Measurements from ENCODE around the gene MGAT5B.

Gene MGAT5B

DNA sequence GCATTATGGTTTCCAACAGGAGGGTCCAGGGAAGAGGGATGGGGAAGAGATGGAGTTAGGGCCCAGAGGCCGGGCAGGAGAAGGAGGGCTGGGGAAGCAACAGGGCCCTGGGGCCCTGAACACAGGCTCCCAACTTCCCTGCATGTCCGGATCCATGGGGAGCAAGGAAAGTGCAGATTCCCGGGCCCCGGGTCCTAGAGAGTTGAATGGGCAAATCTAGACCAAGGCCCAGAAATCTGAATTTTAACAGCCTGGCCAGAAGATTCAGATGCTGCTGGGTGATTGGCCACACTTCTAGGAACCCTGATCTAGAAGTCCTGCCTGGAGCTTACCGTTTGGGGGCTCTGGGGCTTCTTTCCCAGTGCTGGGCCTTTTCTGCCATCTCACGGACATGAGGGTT is 13.2 kb downstream of the MGAT5B start:
- no peak for DNase-seq

DNA sequence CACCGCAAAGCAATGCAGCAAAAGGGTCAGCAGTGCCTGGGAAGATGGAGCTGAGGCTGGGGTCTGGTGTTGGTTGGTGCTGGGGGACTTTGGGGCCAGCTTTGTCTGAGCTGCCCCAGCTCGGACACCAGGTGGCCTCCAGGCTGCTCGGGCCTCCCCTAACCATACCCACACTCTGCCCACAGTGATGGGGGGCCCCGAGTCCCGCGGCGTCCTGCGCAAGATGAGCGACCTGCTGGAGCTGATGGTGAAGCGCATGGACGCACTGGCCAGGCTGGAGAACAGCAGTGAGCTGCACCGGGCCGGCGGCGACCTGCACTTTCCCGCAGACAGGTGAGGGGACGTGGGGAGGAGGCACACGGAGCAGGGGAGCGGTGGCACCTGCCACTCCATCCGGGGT is 13.8 kb downstream of the MGAT5B start:
- no peak for DNase-seq

- no peak for DNase-seq
Measured at GRCh38 chr17:76883744-76884525, 15.7 kb downstream of the MGAT5B start.

DNA sequence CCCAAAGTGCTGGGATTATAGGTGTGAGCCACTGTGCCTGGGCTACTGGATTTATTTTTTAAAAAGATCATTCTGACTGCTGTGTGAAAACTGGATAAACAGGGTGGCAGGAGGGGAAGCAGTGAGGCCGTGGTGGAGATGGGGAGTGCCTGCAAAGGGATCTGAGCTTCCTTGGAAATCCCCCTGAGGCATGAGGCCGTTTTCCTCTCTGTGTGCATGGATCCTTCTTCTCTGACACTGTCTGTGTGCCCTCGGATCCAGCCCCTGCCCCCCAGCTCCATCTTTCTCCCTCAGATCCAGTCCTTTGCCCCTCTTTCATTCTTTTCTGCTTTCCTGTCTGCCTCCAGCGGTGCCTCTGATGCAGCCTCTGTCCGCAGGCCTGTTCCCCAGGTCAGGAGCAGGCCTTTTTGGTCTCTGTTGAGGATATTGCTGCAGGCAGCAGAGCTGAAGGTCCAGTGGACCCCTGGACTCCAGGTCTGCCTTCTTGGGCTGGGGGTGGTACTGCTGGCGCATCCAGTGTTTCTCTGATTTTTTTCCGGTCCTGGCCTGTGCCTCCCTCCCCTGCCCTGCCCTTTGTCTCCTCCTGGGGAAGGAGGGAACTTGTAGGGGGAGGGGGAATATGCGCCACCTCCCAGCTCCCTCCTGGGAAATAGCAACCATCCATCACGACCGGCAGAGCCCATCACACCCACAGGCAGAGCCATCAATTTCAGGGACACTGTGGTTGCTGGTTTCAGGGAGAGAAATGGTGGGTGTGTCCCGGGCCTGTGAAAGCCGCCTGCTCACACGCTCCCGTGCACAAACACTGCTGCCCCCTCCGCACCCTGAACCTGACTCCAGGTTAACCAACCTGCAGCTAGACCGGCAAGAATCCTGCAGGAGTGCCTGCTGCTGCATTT is 17.0 kb downstream of the MGAT5B start:
- no peak for DNase-seq

- DNase-seq: no peak
Measured at GRCh38 chr17:76885894-76886290, 17.7 kb downstream of the MGAT5B start.

DNA sequence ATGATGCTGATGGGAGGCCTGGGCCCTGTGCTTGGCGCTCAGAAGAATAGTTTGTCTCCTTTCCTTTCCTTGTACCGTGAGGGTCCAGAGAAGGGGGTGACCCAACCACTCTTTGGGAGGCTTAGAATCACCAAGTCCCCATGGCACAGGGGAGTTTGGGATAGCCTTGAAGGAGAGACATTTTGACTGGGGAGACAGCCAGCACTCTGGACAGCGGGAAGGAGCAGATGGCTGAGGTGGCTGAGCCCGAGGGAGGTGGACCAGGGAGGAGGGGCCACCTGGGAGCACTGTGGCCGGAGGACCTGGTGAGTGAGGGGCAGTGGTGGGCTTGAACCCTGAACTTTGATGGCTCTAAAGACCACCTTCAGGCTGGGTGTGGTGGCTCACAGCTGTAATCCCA is 18.2 kb downstream of the MGAT5B start:
- DNase-seq: no peak

- DNase-seq: no peak
Measured at GRCh38 chr17:76887802-76888201, 19.6 kb downstream of the MGAT5B start.

- no peak for DNase-seq
Measured at GRCh38 chr17:76888661-76889060, 20.5 kb downstream of the MGAT5B start.

DNA sequence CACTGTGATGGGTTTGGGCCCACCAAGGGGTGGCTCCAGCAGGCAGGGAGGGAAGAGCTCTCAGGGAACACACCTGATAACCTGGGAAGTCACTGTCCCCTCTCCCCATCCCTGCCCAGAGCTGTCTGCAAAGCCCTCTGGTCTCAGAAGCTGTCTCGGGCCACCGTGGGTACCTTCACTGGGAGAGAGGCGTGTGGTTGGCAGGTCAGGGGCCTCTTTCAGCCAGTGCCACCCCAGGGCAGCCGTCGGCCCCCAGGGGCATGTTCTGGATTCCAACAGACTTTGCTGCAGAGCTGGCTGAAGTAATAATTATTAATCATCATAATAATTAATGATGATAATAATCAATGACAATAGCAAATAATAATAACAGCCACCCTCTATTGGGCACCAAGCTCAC is 21.1 kb downstream of the MGAT5B start:
- DNase-seq: no peak

DNA sequence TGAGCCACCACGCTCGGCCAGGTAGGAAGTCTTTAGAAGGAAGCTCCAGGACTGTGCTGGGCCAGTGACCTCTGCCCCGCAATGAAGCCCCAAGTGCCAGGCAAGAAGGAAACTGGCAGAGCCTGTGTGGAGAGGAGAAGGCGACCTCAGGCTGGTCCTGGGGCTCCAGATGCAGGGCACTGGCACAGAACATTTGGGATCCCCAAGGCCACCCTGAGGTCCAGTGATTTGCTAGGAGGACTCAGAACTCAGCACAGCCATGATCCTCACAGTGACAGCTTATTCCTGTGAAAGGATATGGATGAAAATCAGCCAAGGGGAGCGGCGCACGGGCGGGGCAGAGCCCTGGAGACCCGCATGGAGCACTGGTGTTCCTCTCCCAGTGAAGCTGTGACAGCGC is 24.1 kb downstream of the MGAT5B start:
- no peak for DNase-seq

GRCh38 chr17:76893623-76894334 is 25.6 kb downstream of the MGAT5B start:
- DNase-seq: no peak

GRCh38 chr17:76894842-76895241 is 26.6 kb downstream of the MGAT5B start:
- DNase-seq: no peak

GRCh38 chr17:76897023-76897422 is 28.8 kb downstream of the MGAT5B start:
- no peak for DNase-seq

DNA sequence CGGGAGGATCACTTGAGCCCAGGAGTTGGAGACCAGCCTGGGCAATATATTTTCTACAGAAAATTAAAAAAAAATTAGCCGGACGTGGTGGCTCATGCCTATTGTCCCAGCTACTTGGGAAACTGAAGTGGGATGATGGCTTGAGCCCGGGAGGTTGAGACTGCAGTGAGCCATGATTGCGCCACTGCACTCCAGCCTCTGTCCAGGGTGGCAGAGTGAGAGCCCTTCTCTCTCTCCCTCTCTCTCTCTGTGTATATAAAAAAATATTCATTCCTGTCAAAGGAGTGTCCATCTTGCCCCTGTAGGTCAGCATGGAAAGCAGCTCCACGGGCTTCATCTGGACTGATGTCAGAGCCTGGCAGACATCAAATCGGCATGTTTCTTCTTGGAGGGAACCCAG is 31.2 kb downstream of the MGAT5B start:
- DNase-seq: no peak

DNA sequence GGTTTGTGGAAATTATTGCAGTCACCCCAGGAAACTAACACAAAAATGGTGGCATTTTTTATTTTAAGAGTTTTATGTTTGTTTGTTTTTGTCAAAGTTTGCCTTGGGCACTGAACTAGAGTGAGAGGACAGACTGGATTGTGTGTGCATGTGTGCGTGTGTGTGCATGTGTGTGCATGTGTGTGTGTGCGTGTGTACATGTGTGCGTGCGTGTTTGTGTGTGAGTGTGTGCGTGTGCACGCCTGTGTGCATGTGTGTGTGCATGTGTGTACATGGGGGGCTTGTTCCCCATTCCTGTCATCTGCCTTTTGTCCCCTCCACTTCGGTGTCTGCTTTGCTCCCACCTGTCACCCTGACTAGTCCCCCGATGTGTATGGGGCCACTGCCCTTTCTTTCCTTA is 32.5 kb downstream of the MGAT5B start:
- no peak for DNase-seq

- DNase-seq: no peak
Measured at GRCh38 chr17:76901542-76902197, 33.5 kb downstream of the MGAT5B start.

DNA sequence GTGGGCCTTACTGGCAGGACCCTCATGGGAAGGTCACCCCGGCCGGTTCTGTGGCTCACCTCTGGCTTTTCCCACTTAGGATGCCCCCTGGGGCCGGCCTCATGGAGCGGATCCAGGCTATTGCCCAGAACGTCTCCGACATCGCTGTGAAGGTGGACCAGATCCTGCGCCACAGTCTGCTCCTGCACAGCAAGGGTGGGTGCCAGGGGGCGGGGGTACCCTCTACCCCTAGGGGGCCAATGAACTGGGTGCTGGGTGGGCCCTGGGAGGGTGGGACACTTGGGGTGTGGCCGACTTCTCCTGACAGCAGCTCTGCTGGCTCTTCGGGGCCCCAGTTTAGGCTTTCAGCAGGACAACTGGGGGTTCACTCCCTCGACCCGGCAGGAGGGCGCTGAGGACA is 34.3 kb downstream of the MGAT5B start:
- DNase-seq: no peak

DNA sequence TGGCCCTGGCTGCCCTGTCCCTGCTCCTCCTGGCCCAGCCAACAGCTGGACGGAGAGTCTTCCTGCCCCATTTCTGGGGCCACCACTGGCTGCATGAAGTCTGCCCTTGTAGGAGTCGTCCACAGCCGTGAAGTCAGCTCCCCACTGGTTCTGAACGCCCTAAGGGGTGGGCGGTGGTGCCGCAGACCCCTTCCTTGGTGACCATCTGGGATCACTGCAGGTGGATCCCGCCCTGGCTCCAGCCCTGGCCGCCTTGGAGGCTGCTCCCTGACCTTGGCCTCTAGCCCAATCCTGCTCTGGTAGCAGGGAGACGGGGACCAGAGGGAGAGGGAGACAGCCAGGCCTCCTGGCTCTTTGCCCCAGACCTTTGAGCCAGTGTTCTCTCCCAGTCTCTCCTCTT is 35.4 kb downstream of the MGAT5B start:
- DNase-seq: no peak

- DNase-seq: no peak
Measured at GRCh38 chr17:76904116-76904515, 35.9 kb downstream of the MGAT5B start.

GRCh38 chr17:76905036-76905435 is 36.8 kb downstream of the MGAT5B start:
- no peak for DNase-seq

DNA sequence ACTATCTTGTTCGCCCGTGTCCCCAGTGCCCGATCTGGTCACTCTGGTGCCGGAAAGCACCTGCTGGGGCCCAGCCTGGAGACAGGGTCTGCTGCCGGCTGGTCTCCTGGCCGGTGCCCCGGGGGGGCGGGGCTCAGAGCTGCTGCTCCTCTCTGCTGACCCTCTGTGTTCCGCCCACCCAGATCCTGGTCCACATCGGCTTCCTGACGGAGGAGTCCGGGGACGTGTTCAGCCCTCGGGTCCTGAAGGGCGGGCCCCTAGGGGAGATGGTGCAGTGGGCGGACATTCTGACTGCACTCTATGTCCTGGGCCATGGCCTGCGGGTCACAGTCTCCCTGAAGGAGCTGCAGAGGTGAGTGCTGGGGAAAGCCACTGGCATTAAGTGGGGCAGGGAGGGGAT is 37.6 kb downstream of the MGAT5B start:
- no peak for DNase-seq

DNA sequence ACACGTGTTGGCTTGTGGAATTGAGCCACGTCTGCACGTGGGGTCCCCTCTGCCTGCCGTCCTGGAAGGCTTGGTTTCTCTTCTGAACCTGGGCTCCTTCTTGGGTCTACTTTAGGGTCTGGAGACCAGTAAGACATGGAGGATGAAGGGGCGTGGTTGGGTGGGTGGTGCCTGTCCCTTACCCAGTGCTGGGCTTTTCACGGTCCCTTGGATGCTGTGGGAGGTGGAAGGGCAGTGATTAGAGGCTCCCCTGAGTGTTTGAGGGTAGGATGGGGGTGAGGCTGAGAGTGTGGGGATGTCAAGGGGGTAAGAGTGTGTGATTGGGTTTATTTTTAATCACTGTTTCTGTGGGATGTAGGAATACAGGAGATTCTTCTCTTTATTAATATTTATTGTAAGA is 38.3 kb downstream of the MGAT5B start:
- no peak for DNase-seq

DNA sequence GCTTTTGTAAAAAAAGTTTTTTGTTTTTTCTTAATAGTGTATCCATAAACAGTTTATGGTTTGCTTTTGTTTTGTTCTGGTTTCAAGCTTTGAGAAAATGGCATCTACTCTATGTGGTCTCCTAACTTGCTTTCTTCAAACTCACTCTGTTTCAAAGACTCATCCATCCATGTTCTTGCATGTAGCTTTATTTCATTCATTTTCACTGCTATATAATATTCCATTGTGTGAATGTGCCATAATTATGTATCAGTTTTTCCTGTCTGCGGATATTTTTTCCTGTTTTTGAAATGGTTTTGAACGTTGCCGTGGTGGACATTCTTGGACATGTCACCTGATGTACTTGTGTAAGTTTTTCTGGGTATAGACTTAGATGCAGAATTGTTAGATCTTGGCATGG is 39.1 kb downstream of the MGAT5B start:
- DNase-seq: no peak

Measured in stimulated activated CD4-positive, alpha-beta T cell treated with anti-CD3 and anti-CD28 coated beads, Interleukin-2, amount 100 ng/mL, for 48 hours (primary cell).